ENCODE data around the gene VEGFA.
"Not testable (repeated sequence)": the region's sequence is repeated elsewhere in the genome, so short reads cannot be mapped to it uniquely, and the experiment has no call there.

Gene VEGFA

GRCh38 chr6:43803055-43803782 lies 33.2 kb downstream of the VEGFA start:
- no peak for DNase-seq (ENCODE audit: low spot score)

- peak; percentile 26 for DNase-seq (ENCODE audit: low spot score)
Observed at GRCh38 chr6:43803783-43804549, 34.0 kb downstream of the VEGFA start.

DNA sequence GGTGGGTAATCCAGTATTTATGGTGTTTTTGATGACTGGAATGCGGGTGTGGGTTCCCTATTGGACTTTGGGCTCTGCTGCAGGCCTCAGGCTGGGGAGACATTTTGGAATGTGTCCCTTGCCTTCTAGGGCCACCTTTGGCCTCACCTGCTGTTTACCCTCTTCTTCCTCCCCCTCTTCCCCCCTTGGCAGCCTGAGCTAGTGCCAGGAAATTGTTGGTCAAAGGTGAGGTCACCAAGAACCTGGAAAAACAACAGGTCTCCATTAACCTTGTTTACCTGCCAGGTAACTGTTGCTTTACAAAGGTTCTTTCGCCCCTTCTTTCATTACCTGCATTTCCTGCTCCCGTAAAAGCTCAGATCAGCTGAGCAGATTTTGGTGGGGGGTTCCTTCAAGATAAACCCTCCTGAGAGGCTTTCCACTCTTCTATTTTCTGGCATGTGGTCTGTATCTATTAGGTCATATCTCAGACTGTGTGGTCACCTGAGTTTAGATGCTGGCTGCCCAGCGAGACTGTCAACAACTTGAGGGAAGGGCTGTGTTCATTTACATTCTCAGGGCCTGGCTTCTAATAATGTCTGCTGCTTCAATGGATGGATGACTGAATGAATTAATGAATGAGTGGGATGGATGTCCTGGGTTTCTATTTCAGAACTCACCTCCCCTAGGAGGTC lies 34.7 kb downstream of the VEGFA start:
- no peak for DNase-seq (ENCODE audit: low spot score)

DNA sequence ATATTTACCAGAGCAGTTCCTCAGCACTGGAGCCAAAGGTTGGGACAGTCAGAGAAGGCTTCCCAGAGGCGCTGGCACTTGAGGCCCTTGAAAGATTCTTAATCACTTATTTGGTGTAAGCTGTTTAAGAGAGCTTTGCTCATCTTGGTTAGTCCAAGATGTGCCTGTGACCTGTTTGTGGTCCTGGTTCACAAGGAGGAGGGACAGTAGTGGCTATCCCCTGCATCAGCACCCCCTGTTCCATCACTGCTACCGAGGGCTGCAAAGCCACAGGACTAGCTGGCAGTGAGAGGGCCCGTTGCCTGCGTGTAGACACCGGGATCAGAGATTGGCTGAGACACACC lies 35.7 kb downstream of the VEGFA start:
- DNase-seq (ENCODE audit: low spot score): no peak

GRCh38 chr6:43806043-43806757 lies 36.2 kb downstream of the VEGFA start:
- DNase-seq (ENCODE audit: low spot score): no peak

DNA sequence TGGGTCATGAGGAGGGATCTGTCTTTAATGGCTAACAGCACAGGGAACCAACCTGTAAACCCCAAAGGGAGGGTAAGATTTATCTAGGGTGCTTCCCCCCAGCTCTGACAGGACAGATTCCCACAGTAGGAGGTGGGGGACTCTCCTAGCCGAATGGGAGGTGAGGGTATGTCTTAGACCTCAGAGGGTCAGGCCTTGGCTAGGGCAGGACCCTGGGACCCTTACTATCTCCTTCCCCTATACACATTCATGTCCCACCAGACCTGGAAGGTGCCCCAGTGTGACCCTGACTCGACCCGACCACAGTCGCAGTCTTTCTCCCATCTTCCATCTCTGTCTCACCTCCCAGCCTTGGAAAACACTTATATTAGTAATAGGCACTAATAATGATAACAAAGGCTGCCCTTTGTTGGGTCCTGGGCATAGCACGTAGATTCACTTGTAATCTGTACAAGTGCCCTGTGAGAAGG lies 36.8 kb downstream of the VEGFA start:
- DNase-seq (ENCODE audit: low spot score): no peak

GRCh38 chr6:43807228-43808061 lies 37.4 kb downstream of the VEGFA start:
- DNase-seq (ENCODE audit: low spot score): no peak

DNA sequence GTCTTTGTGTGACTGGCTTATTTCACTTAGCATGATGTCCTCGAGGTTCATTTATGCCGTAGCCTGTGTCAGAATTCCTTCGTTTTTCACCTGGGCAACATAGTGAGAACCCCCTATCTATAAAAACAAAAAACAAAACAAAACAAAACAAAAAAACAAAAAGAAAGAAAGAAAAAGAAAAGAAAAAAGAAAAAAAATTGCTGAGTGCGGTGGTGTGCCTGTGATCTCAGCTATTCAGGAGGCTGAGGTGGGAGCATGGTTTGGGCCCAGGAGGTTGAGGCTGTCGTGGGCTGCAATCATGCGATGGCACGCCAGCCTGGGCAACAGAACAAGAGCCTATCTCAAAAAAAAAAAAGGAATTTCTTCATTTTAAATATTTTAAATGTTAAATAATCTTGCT lies 38.4 kb downstream of the VEGFA start:
- DNase-seq (ENCODE audit: low spot score): no peak

DNA sequence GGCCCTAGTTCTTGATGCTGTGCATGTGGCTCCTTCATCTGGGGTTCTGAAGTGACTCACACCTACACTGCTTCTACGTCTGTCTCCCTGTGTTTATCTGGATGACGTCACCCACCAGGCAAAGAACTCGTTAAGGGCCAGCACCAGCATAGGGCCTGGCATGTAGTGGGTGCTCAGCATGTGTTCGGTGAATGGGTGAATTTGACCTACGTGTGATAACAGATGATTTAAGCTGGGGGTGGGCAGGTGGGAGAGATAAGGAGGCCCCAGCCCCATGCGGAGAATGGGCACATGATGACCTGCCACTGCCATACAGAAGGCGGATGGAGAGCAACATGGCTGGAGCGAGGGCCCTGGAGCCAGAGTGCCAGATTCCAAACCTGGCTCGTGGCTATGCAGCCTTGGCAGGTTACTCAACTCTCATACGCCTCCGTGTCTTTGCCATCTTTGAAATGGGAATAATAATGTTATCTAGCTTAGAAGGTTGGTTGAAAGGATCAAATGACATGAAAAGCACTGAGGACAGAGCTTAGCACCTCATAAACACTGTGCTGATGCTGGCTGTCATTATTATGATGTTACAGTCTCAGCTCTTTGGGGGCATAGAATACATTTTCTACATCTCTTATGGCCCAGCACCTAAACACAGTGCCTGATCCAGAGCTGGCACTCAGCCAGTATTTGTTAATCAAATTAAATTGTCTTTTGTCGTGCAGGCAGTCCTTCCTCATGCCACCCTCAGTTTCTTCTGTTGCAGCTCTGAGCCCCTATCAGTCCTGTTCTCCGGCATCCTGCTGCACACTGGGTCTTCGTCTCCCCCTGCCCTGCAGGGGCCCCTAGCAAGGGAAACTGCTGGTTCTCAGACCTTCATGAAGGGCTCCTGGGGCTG lies 39.6 kb downstream of the VEGFA start:
- peak; percentile 75 for DNase-seq (ENCODE audit: low spot score)

GRCh38 chr6:43810965-43811732 lies 41.1 kb downstream of the VEGFA start:
- DNase-seq (ENCODE audit: low spot score): no peak

GRCh38 chr6:43811733-43812099 lies 41.7 kb downstream of the VEGFA start:
- no peak for DNase-seq (ENCODE audit: low spot score)

DNA sequence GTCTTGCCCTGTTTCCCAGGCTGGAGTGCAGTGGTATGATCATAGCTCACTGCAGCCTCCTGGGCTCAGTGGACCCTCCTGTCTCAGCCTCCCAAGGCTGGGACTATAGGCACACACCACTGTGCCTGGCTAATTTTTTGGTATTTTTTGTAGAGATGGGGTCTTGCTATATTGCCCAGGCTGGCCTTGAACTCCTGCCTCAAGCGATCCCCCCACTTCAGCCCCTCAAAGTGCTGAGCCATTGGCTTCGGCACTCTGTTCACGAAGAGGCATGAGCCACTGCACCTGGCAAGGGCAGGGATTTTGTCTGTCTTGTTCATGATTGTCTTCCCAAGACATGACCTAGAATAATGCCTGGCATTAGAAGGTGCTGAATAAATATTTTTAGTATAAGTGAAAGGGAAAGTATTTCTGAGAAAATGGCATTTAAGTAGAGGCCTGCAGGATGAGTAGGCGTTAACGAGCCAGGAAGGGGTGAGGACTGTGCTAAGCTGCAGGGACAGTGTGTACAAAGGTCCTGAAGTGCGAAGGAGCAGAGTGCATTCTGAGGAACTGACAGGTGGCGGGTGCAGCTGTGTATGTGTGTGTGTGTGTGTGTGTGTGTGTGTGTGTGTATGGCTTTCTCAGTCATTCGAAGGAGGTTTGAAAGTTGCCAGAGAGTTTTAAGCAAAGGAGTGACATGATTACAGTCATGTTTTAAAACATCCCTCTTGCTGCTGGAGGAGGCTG lies 43.0 kb downstream of the VEGFA start:
- no peak for DNase-seq (ENCODE audit: low spot score)

- no peak for DNase-seq (ENCODE audit: low spot score)
Observed at GRCh38 chr6:43814111-43814510, 44.1 kb downstream of the VEGFA start.

DNA sequence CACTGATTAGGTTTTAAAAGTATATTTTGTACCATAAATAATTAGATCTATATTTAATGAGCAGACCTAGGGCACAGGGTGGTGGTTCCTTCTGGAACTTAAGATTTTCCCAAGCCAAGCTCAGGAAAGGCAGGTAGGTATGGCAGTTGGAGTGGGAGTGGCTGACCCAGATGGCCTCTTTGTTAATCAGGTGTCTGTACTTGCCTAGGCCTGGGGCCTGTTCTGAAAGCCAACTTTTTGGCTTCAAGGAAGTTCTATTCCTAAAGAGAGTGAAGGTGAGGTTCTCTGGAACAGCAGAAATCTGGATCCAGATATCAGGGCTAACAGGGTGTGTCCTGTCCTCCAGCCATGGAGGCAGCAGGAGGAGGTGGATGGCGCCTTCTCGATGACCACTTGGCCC lies 44.9 kb downstream of the VEGFA start:
- DNase-seq (ENCODE audit: low spot score): no peak

DNA sequence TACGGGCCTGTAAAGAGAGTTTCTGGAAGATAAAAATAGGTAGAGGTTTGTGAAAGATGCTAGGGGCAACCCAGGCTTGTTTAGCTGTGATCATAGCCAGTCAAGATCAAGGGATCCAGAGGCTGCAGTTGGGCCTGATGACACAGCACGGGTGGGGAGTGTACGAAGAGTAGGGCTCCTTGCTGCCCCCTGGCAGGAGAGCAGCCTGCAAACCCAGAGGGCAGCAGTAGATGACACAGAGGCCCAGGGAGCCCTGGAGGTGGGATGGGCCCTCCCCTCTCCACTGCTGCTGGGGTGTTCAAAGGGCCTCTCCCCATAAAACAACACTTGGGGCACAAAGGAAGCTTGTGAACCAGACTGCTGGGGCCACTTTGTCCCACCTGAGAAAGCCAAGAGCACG lies 47.2 kb downstream of the VEGFA start:
- peak; percentile 58 for DNase-seq (ENCODE audit: low spot score)

DNA sequence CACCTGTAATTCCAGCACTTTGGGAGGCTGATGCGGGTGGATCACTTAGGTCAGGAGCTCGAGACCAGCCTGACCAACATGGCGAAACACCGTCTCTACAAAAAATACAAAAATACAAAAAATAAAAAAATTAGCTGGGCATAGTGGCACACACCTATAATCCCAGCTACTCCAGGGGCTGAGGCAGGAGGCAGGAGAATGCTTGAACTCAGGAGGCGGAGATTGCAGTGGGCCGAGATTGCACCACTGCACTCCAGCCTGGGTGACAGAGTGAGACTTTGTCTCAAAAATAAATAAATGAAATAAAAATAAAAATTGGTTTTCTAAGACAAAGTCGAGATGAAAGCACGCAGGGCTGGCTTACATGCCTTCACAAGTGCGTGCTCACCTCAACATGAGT lies 49.0 kb downstream of the VEGFA start:
- not testable (repeated sequence) for DNase-seq (ENCODE audit: low spot score)

DNA sequence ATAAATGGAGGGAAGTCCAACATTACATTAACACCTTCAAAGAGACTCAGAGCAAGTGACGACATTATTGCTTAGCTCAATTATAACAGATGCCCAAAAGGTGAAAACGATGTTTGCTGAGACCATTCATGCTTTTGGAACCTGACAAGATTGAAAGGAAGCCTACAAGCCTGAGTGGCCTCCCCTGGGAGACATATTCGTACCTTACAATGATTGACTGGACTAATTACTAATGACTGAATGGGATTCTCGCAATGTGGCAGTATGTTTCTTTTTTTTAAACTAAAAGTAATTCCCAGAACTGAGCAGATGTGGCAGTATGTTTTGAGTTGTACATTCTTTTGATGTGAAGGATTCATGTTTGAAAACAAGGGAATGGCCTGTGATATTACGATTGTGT lies 49.9 kb downstream of the VEGFA start:
- no peak for DNase-seq (ENCODE audit: low spot score)

DNA sequence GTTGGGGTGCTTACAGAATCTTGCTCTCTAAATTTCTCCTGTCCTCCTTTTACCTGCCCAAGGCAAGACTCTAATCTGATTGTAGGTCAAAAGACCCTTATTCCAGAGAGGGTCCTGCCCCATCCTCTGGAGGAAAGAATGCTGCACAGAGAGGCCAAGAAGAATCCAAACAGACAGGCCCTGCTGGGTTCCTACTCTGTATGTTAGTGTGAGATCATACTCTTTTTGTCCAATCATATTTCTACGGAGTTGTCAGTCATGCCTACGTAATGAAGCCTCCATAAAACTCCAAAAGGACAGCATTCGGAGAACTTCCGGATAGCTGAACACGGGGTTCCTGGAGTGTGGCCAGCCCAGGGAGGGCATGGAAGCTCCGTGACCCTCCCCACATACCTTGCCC lies 50.5 kb downstream of the VEGFA start:
- DNase-seq (ENCODE audit: low spot score): no peak
